Caco-2 (cell line): ENCODE data around the gene CKLF. TPM values are rescaled to one million over a fixed set of nuclear protein-coding genes. Genes with fewer than 3 reads are reported as not detected.
"Not testable (repeated sequence)": the region's sequence is repeated elsewhere in the genome, so short reads cannot be mapped to it uniquely, and the experiment has no call there.

Experiments
- BruUV-seq: library from RNA; stranded (reverse); fragments of 400-500 nt; replicated peaks from 2 replicates; lab custom pipeline; 2021; lab: Mats Ljungman, UMichigan
- CTCF ChIA-PET: fragments of 300-600 bp; sonication (Branson Sonifier 250); formaldehyde crosslinking; loops from one replicate; lab custom pipeline; 2022; ENCODE audit warnings: antibody characterized with exemption; lab: Charles Lee
- POLR2A ChIA-PET: fragments of 300-600 bp; sonication (Branson Sonifier 250); formaldehyde crosslinking; loops from one replicate; lab custom pipeline; 2022; ENCODE audit warnings: antibody characterized with exemption; lab: Charles Lee
- DNase-seq, 2 experiments: peaks; one replicate each; pipeline versions ENCODE4 v3.0.0 to v3.0.0-alpha.2; 2020 to 2022
- H3K27me3 ChIP-seq: replicated peaks from 2 replicates; pipeline ENCODE4 v1.6.0; 2011; ENCODE audit warnings: low read length; ENCODE audit not compliant: control insufficient read depth, insufficient read depth
- H3K36me3 ChIP-seq: 2 replicates; pipeline ENCODE4 v1.5.1; 2011; ENCODE audit warnings: low read length; ENCODE audit not compliant: control insufficient read depth, insufficient read depth
- H3K4me1 ChIP-seq: fragments of 250-450 bp; sonication (Bioruptor Pico); 2 replicates; pipeline ENCODE4 v1.5.1; 2020; ENCODE audit warnings: mild to moderate bottlenecking
- H3K4me3 ChIP-seq: 2 replicates; pipeline ENCODE4 v1.5.1; 2011; ENCODE audit warnings: low read depth, mild to moderate bottlenecking, control low read depth, low read length
- H3K9me3 ChIP-seq: fragments of 250-450 bp; sonication (Bioruptor Pico); 2 replicates; pipeline ENCODE4 v1.5.1; 2020; ENCODE audit warnings: mild to moderate bottlenecking, moderate library complexity
- H3K27ac Mint-ChIP-seq: one replicate; pipeline ENCODE4 v1.8.0; 2022; ENCODE audit warnings: mixed read lengths; ENCODE audit not compliant: unreplicated experiment
- H3K27me3 Mint-ChIP-seq: one replicate; pipeline ENCODE4 v1.8.0; 2022; ENCODE audit warnings: mixed read lengths; ENCODE audit not compliant: insufficient read depth, unreplicated experiment
- H3K36me3 Mint-ChIP-seq: one replicate; pipeline ENCODE4 v1.8.0; 2022; ENCODE audit warnings: mild to moderate bottlenecking, mixed read lengths; ENCODE audit not compliant: insufficient read depth, unreplicated experiment
- H3K4me1 Mint-ChIP-seq: one replicate; pipeline ENCODE4 v1.8.0; 2022; ENCODE audit warnings: low read depth, mixed read lengths; ENCODE audit not compliant: unreplicated experiment
- H3K4me3 Mint-ChIP-seq: one replicate; pipeline ENCODE4 v1.8.0; 2022; ENCODE audit warnings: mild to moderate bottlenecking, moderate library complexity, mixed read lengths; ENCODE audit not compliant: unreplicated experiment
- H3K9me3 Mint-ChIP-seq: one replicate; pipeline ENCODE4 v1.8.0; 2022; ENCODE audit warnings: mixed read lengths; ENCODE audit not compliant: unreplicated experiment
- CTCF ChIP-seq, 2 experiments: fragments of 200-600 bp in 1 of 2; IDR thresholded peaks; 1 replicate in 1 of 2; 2 replicates in 1 of 2; pipeline versions ENCODE4 v1.5.1 to v1.8.0; 2011 to 2022; ENCODE audit warnings: antibody characterized with exemption in 1 of 2, control low read depth in 1 of 2, inconsistent platforms in 1 of 2, low read depth in 1 of 2, low read length in 1 of 2, mild to moderate bottlenecking in 1 of 2, moderate library complexity in 1 of 2; ENCODE audit not compliant: insufficient read depth in 1 of 2, severe bottlenecking in 1 of 2, unreplicated experiment in 1 of 2
- intact Hi-C: fragments of 100-400 bp; cut with micrococcal nuclease; formaldehyde crosslinking; loops from one replicate; pipeline ENCODE4 v1.10.0; 2022; ENCODE audit not compliant: unreplicated experiment
- total RNA-seq: library from RNA; stranded (reverse); gene quantifications from 2 replicates; pipeline ENCODE4 v1.2.3, GENCODE V29; 2022

Gene CKLF
- total RNA-seq, 1 experiment from 2014 or later: 103 TPM

- DNase-seq: no peak
- ChIA-PET CTCF (no interaction called here), POLR2A (no interaction called here)
- no TSS peak for BruUV-seq
- Histone ChIP-seq H3K4me1 (no peaks in the 10 kb centered on the region), H3K4me3 (no peak overlapping the region), H3K36me3 (no peaks in the 10 kb centered on the region), H3K9me3 (no peaks in the 10 kb centered on the region), H3K27me3 (no peaks in the 10 kb centered on the region)
- H3K27ac Mint-ChIP-seq: no peak overlapping the region
- no peaks in the 10 kb centered on the region for H3K9me3 Mint-ChIP-seq
- intact Hi-C loops: no loop called here
- H3K4me3 Mint-ChIP-seq: no peak overlapping the region
- H3K27me3 Mint-ChIP-seq: no peaks in the 10 kb centered on the region
- TF ChIP-seq CTCF (IDR thresholded peaks at IDR 0.05; ENCODE audit: insufficient read depth in 1 of 2, low read depth in 1 of 2, low read length in 1 of 2, severe bottlenecking in 1 of 2, unreplicated experiment in 1 of 2): no peak
- H3K4me1 Mint-ChIP-seq: no peaks in the 10 kb centered on the region
- no peaks in the 10 kb centered on the region for H3K36me3 Mint-ChIP-seq
Observed at GRCh38 chr16:66592241-66592640, 39.9 kb downstream of the CKLF start.

GRCh38 chr16:66592814-66593213 lies 40.4 kb downstream of the CKLF start:
- no peaks in the 10 kb centered on the region for H3K36me3 ChIP-seq
- Mint-ChIP-seq H3K27me3 (no peaks in the 10 kb centered on the region), H3K4me1 (no peaks in the 10 kb centered on the region), H3K36me3 (no peaks in the 10 kb centered on the region), H3K27ac (no peak overlapping the region), H3K4me3 (no peak overlapping the region), H3K9me3 (no peaks in the 10 kb centered on the region)
- no peak for TF ChIP-seq CTCF (IDR thresholded peaks at IDR 0.05; ENCODE audit: insufficient read depth in 1 of 2, low read depth in 1 of 2, low read length in 1 of 2, severe bottlenecking in 1 of 2, unreplicated experiment in 1 of 2)
- ChIA-PET CTCF (no interaction called here), POLR2A (no interaction called here)
- DNase-seq: no peak
- no peaks in the 10 kb centered on the region for H3K9me3 ChIP-seq
- H3K27me3 ChIP-seq: no peaks in the 10 kb centered on the region
- H3K4me1 ChIP-seq: no peaks in the 10 kb centered on the region
- H3K4me3 ChIP-seq: no peak overlapping the region
- intact Hi-C loops: no loop called here
- BruUV-seq: no TSS peak

GRCh38 chr16:66594739-66595138 lies 42.4 kb downstream of the CKLF start:
- DNase-seq: no peak
- intact Hi-C loops: no loop called here
- CTCF ChIA-PET: no interaction called here
- Mint-ChIP-seq H3K27ac (no peak overlapping the region), H3K4me1 (no peaks in the 10 kb centered on the region), H3K4me3 (no peak overlapping the region), H3K9me3 (no peaks in the 10 kb centered on the region), H3K36me3 (no peaks in the 10 kb centered on the region), H3K27me3 (peaks cover 4% of the 10 kb centered on the region)
- no peaks in the 10 kb centered on the region for H3K36me3 ChIP-seq
- no peak for TF ChIP-seq CTCF (IDR thresholded peaks at IDR 0.05; ENCODE audit: insufficient read depth in 1 of 2, low read depth in 1 of 2, low read length in 1 of 2, severe bottlenecking in 1 of 2, unreplicated experiment in 1 of 2)
- no peaks in the 10 kb centered on the region for H3K27me3 ChIP-seq
- BruUV-seq: no TSS peak
- POLR2A ChIA-PET: no interaction called here
- no peak overlapping the region for H3K4me3 ChIP-seq
- H3K4me1 ChIP-seq: no peaks in the 10 kb centered on the region
- H3K9me3 ChIP-seq: no peaks in the 10 kb centered on the region

- H3K27me3 ChIP-seq, H3K4me3 Mint-ChIP-seq, POLR2A ChIA-PET, H3K36me3 Mint-ChIP-seq, H3K27me3 Mint-ChIP-seq, H3K4me3 ChIP-seq, H3K4me1 Mint-ChIP-seq, H3K4me1 ChIP-seq, H3K9me3 Mint-ChIP-seq, H3K27ac Mint-ChIP-seq, intact Hi-C loops, H3K36me3 ChIP-seq, H3K9me3 ChIP-seq, DNase-seq, BruUV-seq: not testable (repeated sequence)
- CTCF ChIA-PET: interaction anchor here (0.9 to 2.0 kb wide), 2 partner anchors 12 to 189 kb away, joined by 3 to 10 read pairs; no protein-coding TSS in a partner anchor
Observed at GRCh38 chr16:66596559-66596958, 44.2 kb downstream of the CKLF start.
